Mucosa of stomach (tissue), 1 donor: ENCODE measurements around the gene CSF3.

ENCODE experiments used
- H3K27me3 ChIP-seq: one replicate; pipeline ENCODE4 v1.7.0; 2013; ENCODE audit warnings: mild to moderate bottlenecking, low read length; ENCODE audit not compliant: control insufficient read depth, insufficient read depth
- H3K36me3 ChIP-seq: one replicate; pipeline ENCODE4 v1.7.0; 2013; ENCODE audit warnings: low read length; ENCODE audit not compliant: control insufficient read depth, insufficient read depth
- H3K4me1 ChIP-seq: one replicate; pipeline ENCODE4 v1.7.0; 2013; ENCODE audit warnings: mild to moderate bottlenecking, low read length; ENCODE audit not compliant: control insufficient read depth, insufficient read depth
- H3K4me3 ChIP-seq: one replicate; pipeline ENCODE4 v1.7.0; 2013; ENCODE audit warnings: low read length
- H3K9ac ChIP-seq: one replicate; pipeline ENCODE4 v1.7.0; 2013; ENCODE audit warnings: mild to moderate bottlenecking, low read length, moderate library complexity
- H3K9me3 ChIP-seq: one replicate; pipeline ENCODE4 v1.7.0; 2013; ENCODE audit warnings: mild to moderate bottlenecking, low read length, moderate library complexity; ENCODE audit not compliant: control insufficient read depth
- donor health status: Pancreatic carcinoma.

CSF3 gene, protein sequence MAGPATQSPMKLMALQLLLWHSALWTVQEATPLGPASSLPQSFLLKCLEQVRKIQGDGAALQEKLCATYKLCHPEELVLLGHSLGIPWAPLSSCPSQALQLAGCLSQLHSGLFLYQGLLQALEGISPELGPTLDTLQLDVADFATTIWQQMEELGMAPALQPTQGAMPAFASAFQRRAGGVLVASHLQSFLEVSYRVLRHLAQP

DNA sequence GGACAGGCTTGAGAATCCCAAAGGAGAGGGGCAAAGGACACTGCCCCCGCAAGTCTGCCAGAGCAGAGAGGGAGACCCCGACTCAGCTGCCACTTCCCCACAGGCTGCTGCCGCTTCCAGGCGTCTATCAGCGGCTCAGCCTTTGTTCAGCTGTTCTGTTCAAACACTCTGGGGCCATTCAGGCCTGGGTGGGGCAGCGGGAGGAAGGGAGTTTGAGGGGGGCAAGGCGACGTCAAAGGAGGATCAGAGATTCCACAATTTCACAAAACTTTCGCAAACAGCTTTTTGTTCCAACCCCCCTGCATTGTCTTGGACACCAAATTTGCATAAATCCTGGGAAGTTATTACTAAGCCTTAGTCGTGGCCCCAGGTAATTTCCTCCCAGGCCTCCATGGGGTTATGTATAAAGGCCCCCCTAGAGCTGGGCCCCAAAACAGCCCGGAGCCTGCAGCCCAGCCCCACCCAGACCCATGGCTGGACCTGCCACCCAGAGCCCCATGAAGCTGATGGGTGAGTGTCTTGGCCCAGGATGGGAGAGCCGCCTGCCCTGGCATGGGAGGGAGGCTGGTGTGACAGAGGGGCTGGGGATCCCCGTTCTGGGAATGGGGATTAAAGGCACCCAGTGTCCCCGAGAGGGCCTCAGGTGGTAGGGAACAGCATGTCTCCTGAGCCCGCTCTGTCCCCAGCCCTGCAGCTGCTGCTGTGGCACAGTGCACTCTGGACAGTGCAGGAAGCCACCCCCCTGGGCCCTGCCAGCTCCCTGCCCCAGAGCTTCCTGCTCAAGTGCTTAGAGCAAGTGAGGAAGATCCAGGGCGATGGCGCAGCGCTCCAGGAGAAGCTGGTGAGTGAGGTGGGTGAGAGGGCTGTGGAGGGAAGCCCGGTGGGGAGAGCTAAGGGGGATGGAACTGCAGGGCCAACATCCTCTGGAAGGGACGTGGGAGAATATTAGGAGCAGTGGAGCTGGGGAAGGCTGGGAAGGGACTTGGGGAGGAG lies at the start of gene CSF3:
TSS of gene CSF3 (plus strand) at position 436 of the 993 bp plus-strand sequence. CDS start at position 471, 35 bp downstream.
- Histone ChIP-seq H3K9ac (peak within 1 kb of the TSS; percentile 28), H3K4me3 (no peak within 1 kb of the TSS)

DNA sequence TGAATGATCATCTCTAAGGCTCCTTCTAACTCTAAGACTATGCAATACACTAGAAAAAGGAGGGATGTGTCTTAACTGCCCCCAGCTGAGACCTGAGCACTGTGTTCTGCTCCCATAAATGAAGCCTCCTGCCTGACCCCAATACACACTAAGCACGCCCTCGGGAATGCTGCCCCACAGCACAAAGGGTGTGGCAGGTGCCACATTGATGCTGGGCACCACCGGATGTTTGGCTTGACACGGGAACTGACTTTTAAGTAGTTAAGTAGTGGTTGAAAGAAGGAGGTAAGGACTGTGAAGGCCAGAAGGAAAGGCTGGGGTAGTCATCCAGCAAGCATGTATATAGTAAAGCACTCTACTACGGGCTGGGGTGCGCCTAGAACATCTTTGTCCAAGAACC lies 48.5 kb upstream of the CSF3 start:
- peaks cover 12% of the 10 kb centered on the region for H3K27me3 ChIP-seq
- peaks cover 8% of the 10 kb centered on the region for H3K4me1 ChIP-seq
- H3K9me3 ChIP-seq, result no peaks in the 10 kb centered on the region
- H3K36me3 ChIP-seq, result no peaks in the 10 kb centered on the region
- H3K4me3 ChIP-seq, result no peak overlapping the region
- no peak overlapping the region for H3K9ac ChIP-seq

More for the DNA sequence above, at the start of gene CSF3:
- peaks cover 15% of the 10 kb centered on the region for H3K36me3 ChIP-seq
- no peaks in the 10 kb centered on the region for H3K9me3 ChIP-seq
- peaks cover 52% of the 10 kb centered on the region for H3K4me1 ChIP-seq
- no peaks in the 10 kb centered on the region for H3K27me3 ChIP-seq

DNA sequence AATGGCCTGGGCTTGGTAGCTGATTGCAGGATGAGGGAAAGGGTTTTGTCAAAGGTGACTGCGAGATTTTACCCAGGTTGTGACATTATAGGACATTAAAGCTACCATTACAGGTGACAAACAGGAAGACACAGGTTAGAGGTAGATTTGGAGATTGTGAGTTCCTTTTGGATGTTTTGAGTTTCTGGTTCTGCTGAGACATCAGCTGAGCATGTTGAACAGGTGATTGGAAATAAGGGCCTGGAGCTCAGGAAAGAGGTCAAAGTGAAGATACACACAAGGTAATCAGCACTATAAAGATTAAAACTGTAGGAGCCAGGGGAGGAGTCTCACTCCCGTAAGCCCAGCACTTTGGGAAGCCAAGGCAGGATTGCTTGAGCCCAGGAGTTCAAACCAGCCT lies 46.5 kb upstream of the CSF3 start:
- Histone ChIP-seq H3K9me3 (no peaks in the 10 kb centered on the region), H3K9ac (no peak overlapping the region), H3K4me1 (no peaks in the 10 kb centered on the region), H3K27me3 (peaks cover 12% of the 10 kb centered on the region), H3K36me3 (no peaks in the 10 kb centered on the region), H3K4me3 (no peak overlapping the region)

DNA sequence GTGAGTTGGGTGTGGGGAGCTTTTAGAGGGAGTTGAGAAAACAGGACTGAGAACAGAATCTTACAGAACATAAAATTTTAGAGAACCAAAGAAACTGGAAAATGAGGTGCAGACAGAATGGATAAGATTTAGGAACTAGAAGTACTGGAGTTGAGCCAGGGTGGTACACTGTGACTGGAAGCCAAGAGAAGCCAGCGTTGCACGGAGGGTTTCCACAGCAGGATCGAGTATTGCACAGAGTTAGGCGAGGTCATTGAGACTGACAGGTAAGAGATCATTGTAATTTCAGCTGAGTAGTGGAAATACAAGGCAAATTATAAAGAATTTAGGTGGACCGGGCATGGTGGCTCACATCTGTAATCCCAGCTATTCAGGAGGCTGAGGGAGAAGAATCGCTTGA lies 45.9 kb upstream of the CSF3 start:
- H3K9ac ChIP-seq, result no peak overlapping the region
- H3K4me1 ChIP-seq, result no peaks in the 10 kb centered on the region
- H3K9me3 ChIP-seq, result no peaks in the 10 kb centered on the region
- H3K27me3 ChIP-seq, result peaks cover 12% of the 10 kb centered on the region
- H3K36me3 ChIP-seq, result no peaks in the 10 kb centered on the region
- no peak overlapping the region for H3K4me3 ChIP-seq

DNA sequence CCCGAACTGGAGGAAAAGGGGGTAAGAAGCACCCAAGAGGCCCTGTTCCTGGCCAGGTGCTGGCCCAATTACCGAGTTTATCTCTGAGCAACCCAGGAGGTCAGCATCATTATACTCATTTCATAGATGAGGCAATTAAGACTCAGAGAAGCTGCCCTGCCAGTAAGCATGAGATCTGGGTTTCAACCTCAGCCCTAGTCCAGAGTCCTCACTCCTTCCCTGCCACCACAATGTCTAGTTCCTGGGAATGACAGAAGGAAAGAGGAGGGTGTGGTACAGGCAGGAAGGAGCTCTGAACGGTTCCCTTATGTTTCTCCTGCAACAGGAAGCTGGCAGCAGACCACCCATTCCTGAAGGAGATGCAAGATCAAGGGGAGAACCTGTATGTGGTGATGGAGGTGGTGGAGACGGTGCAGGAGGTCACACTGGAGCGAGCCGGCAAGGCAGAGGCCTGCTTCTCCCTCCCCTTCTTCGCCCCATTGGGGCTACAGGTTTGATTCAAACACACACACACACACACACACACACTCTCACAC lies 45.0 kb upstream of the CSF3 start:
- no peaks in the 10 kb centered on the region for H3K36me3 ChIP-seq
- H3K4me3 ChIP-seq, result no peak overlapping the region
- H3K4me1 ChIP-seq, result no peaks in the 10 kb centered on the region
- H3K9ac ChIP-seq, result no peak overlapping the region
- peaks cover 16% of the 10 kb centered on the region for H3K27me3 ChIP-seq
- H3K9me3 ChIP-seq, result no peaks in the 10 kb centered on the region

DNA sequence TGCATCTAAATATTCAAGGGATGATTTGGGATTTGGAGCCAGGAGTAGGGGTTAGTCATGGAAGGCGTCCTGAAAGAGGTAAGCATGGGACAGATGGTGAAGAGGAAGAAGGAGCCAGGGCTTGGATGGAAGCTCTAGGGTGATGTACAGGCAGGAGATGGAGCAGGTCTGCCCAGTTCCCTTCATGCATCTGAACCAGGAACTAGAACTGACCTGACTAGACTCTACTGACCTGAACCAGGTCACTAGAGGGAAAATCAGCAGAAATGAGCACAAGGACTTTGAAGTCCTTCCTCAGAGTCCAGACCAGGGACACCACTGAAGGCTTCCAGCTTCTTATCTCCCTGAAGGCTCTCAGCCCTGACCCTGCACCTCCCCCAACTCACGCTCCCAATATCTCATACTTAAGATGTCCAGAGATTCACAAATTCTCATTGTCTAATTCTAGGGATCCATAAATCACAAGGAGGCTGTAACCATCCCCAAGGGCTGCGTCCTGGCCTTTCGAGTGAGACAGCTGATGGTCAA lies 44.1 kb upstream of the CSF3 start:
- Histone ChIP-seq H3K9me3 (no peaks in the 10 kb centered on the region), H3K36me3 (no peaks in the 10 kb centered on the region), H3K4me3 (no peak overlapping the region), H3K9ac (no peak overlapping the region), H3K27me3 (peaks cover 11% of the 10 kb centered on the region), H3K4me1 (no peaks in the 10 kb centered on the region)

DNA sequence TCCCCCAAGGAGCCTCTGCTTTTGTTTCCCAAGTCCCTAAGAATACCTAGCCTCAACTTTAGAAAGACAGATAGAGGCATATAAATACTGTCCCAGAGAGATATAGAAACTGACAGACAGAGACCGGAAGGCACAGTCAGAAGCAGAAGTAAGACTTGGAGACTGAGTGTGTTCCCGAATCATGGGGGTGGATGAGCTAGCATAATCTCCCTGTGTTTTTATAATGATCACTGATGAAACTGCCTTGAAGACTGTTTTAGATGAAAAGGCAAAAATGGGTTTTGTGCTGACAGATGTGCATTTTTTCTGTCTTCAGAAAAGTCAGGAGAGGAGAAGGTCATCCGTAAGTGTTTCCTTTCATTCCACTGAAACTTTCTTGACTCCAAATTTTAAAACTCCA lies 43.0 kb upstream of the CSF3 start:
- no peaks in the 10 kb centered on the region for H3K9me3 ChIP-seq
- no peak overlapping the region for H3K4me3 ChIP-seq
- peaks cover 11% of the 10 kb centered on the region for H3K27me3 ChIP-seq
- H3K4me1 ChIP-seq, result no peaks in the 10 kb centered on the region
- no peak overlapping the region for H3K9ac ChIP-seq
- no peaks in the 10 kb centered on the region for H3K36me3 ChIP-seq

DNA sequence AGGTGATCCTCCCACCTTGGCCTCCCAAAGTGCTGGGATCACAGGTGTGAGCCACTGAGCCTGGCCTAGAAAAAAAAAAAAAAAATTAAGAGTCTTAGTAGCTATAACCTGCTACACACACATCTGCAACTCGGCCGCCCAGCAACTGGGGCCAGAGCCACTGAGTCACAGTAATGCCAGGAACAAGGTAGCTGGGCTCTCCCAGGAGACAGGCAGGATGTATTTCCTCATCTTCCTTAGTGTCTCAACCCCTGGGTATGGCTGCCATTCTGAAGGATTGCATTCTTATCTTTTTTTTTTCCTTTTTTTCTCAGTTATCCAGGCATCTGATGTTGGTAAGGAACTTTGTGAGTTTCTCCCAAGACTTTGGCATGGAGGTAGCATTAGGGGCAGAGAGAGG lies 41.7 kb upstream of the CSF3 start:
- H3K9me3 ChIP-seq, result no peaks in the 10 kb centered on the region
- no peak overlapping the region for H3K4me3 ChIP-seq
- no peak overlapping the region for H3K9ac ChIP-seq
- no peaks in the 10 kb centered on the region for H3K4me1 ChIP-seq
- peaks cover 11% of the 10 kb centered on the region for H3K27me3 ChIP-seq
- H3K36me3 ChIP-seq, result no peaks in the 10 kb centered on the region

DNA sequence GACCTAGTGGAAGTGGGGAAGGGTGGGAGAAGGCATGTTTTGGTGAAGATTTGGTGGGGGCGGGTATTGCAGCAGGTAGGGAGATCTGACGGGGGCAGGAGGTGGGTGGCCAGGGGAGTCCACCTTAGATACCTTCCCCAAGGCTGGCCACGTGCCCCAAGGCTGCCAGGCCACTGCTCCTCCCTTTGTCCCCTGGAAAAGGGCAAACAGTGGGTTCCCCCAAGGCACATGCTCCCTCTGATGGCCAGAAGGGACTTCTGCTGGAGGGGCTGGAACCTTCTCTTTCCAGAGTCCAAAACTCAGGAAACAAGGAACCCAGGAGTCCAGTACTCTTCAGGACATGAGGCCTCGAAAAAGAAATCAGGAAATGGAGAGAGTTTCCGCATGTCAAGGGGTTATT lies 40.8 kb upstream of the CSF3 start:
- Histone ChIP-seq H3K36me3 (no peaks in the 10 kb centered on the region), H3K27me3 (peaks cover 15% of the 10 kb centered on the region), H3K4me3 (no peak overlapping the region), H3K9ac (no peak overlapping the region), H3K9me3 (no peaks in the 10 kb centered on the region), H3K4me1 (no peaks in the 10 kb centered on the region)

DNA sequence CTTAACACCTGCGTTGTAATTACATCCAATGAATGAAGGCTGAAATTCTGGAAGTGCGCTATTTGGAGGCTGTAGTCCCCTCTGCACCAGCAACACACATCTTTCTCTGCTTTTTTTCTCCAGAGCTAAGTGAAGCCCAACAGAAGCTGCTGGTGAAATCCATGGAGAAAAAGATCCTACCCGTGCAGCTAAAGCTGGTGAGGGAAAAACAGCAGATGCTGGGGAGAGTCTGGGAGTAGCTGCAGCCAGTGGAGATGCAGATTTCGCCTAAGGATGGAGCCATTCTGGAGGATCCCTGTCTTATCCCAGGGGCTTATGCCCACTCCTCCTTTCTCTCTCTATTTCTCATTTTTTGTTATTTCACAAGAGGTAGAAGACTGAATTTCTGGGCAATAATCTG lies 39.4 kb upstream of the CSF3 start:
- Histone ChIP-seq H3K27me3 (peaks cover 13% of the 10 kb centered on the region), H3K4me1 (peaks cover 7% of the 10 kb centered on the region), H3K36me3 (no peaks in the 10 kb centered on the region), H3K4me3 (no peak overlapping the region), H3K9ac (no peak overlapping the region), H3K9me3 (no peaks in the 10 kb centered on the region)

DNA sequence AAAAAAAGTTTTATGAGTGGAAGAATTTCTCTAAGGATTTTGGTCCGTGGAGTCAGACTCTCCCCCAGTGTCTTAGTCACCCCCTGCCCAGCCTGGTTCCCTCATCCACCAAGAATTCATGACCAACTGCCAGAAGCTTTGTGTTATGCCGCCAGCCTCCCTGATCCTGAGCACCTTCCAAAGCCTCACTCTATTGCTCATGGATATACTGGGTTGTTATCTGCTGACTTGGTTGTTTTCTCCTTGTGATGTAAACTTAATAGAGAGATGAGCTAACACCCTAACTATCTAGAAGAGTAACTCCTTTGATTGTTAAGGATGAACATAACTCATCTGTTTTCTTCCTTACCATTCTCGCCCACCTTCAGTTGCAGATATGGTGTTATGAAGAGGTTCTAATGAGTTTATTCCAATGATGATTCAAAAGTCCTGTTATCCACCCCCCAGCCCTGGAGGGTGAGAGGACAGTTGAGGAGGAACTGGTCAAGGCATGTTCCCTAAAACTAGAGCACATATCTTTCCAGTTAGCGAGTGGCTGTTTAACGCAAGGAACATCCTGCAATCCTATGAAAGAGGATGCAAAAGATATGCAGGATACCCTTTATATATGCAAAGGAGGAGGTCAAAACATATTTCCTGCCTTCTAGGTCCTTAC lies 36.1 kb upstream of the CSF3 start:
- Histone ChIP-seq H3K4me1 (peaks cover 16% of the 10 kb centered on the region), H3K4me3 (no peak overlapping the region), H3K27me3 (peaks cover 9% of the 10 kb centered on the region), H3K36me3 (no peaks in the 10 kb centered on the region), H3K9ac (no peak overlapping the region), H3K9me3 (no peaks in the 10 kb centered on the region)
